Fibroblast of villous mesenchyme (primary cell): ENCODE results near the gene ARL16. TPM values are rescaled to one million over a fixed set of nuclear protein-coding genes. Genes with fewer than 3 reads are reported as not detected.

ENCODE experiments used
- DNase-seq: peaks from one replicate; pipeline ENCODE4 v3.0.0-alpha.2; 2010; ENCODE audit warnings: low read depth
- H3K4me3 ChIP-seq: 2 replicates; pipeline ENCODE4 v1.5.1; 2011; ENCODE audit warnings: low read depth, mild to moderate bottlenecking, low read length
- total RNA-seq: library from RNA; depleted of rRNA; stranded (reverse); fragments of >200 nt; gene quantifications from 2 replicates; pipeline ENCODE4 v1.2.3, GENCODE V29; 2012
- TF ChIP-seq, protein P1 (sequence below): IDR thresholded peaks from 2 replicates; pipeline ENCODE4 v1.5.1; 2012; ENCODE audit warnings: low read depth, mild to moderate bottlenecking, low read length; ENCODE audit not compliant: insufficient read depth

ARL16 gene
- total RNA-seq, 1 donor = 22.9 TPM

GRCh38 chr17:81715872-81716673, 32.5 kb upstream of the ARL16 start:
- no peak overlapping the region for H3K4me3 ChIP-seq
- no peak for DNase-seq
- TF ChIP-seq, protein P1, sequence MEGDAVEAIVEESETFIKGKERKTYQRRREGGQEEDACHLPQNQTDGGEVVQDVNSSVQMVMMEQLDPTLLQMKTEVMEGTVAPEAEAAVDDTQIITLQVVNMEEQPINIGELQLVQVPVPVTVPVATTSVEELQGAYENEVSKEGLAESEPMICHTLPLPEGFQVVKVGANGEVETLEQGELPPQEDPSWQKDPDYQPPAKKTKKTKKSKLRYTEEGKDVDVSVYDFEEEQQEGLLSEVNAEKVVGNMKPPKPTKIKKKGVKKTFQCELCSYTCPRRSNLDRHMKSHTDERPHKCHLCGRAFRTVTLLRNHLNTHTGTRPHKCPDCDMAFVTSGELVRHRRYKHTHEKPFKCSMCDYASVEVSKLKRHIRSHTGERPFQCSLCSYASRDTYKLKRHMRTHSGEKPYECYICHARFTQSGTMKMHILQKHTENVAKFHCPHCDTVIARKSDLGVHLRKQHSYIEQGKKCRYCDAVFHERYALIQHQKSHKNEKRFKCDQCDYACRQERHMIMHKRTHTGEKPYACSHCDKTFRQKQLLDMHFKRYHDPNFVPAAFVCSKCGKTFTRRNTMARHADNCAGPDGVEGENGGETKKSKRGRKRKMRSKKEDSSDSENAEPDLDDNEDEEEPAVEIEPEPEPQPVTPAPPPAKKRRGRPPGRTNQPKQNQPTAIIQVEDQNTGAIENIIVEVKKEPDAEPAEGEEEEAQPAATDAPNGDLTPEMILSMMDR = no peak

GRCh38 chr17:81715107-81715871, 31.7 kb upstream of the ARL16 start:
- no peak overlapping the region for H3K4me3 ChIP-seq
- TF ChIP-seq, protein P1 = no peak
- no peak for DNase-seq

GRCh38 chr17:81714412-81715106, 31.0 kb upstream of the ARL16 start:
- TF ChIP-seq, protein P1 = no peak
- DNase-seq = no peak
- no peak overlapping the region for H3K4me3 ChIP-seq

DNA sequence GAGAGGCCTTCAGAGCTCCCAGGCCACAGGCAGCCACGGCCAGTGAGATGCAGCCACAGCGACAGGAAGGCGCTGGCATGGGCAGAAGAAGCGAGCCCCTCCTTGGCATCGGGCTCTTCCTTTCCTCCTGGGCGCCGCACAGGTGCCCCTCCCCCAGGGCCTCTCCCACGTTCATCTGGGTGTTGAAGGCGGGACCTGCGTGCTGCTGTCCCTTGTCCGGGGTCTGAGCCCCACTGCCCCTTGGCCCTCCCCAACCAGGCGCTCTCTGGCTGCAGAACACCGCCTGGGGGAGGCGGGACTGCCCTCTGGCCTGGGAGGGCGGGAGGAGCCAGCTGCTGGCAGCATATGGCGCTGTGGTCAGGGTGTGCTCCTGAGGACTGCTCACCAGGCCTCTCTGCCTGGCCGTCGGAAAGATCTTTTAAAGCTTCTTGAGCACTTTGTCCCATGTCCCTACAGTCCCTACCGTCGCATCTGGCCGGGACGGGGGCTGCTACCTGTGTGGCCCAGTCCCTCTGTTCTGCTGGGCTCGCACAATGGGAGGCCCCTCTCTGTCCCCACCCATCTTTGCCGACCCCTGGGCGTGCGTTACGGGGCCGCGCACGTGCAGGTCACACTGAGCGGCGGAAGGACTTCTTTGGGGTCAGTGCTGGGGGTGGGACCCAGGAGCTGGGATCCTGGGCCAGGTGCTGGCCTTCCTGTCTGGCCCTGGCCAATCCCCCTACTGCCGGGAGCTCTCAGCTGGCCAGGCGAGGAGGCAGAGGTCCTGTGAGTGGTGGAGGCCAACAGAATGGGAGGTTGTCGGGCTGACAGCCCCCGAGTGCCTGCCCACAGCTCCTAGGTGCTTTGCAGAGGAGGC, 30.2 kb upstream of the ARL16 start:
- TF ChIP-seq, protein P1 = no peak
- H3K4me3 ChIP-seq = no peak overlapping the region
- no peak for DNase-seq

GRCh38 chr17:81713004-81713555, 29.5 kb upstream of the ARL16 start:
- H3K4me3 ChIP-seq = peak overlapping the region; percentile 66
- TF ChIP-seq, protein P1 = no peak
- DNase-seq = no peak
